Left ventricle myocardium inferior (tissue), 1 donor: ENCODE measurements around the gene PAX5. TPM values are rescaled to one million over a fixed set of nuclear protein-coding genes. Genes with fewer than 3 reads are reported as not detected.

Source experiments
- DNase-seq: peaks from one replicate; pipeline ENCODE4 v3.0.0-alpha.2; 2020
- H3K27ac ChIP-seq: fragments of 200-600 bp; replicated peaks from 2 replicates; pipeline ENCODE4 v1.8.0; 2021
- H3K27me3 ChIP-seq: fragments of 200-600 bp; 2 replicates; pipeline ENCODE4 v1.8.0; 2021; ENCODE audit warnings: low read depth
- H3K36me3 ChIP-seq: fragments of 200-600 bp; 2 replicates; pipeline ENCODE4 v1.8.0; 2021
- H3K4me1 ChIP-seq: fragments of 200-600 bp; 2 replicates; pipeline ENCODE4 v1.8.0; 2021
- H3K4me3 ChIP-seq: fragments of 200-600 bp; 2 replicates; pipeline ENCODE4 v1.8.0; 2021; ENCODE audit warnings: mild to moderate bottlenecking, moderate library complexity
- H3K9me3 ChIP-seq: fragments of 200-600 bp; replicated peaks from 2 replicates; pipeline ENCODE4 v1.8.0; 2021
- intact Hi-C: fragments of 100-400 bp; cut with micrococcal nuclease; formaldehyde crosslinking; loops from one replicate; pipeline ENCODE4 v1.11.0; 2022
- total RNA-seq: library from RNA; stranded (reverse); fragmentation: NEBNext Ultra II Directional; extraction: Animal tissue kit (Norgen Biotek cat#: 25700); gene quantifications from one replicate; pipeline ENCODE4 v1.2.1, GENCODE V29; 2021
- TF ChIP-seq, protein P1 (sequence below): fragments of 200-600 bp; IDR thresholded peaks from 2 replicates; pipeline ENCODE4 v1.8.0; 2021; ENCODE audit warnings: antibody characterized with exemption, mild to moderate bottlenecking, borderline replicate concordance
- donor health status: DM: no; HTN: yes; CAD: no; lungs with severe emphysema.

Gene PAX5
- total RNA-seq, 1 donor from 2014 or later, result not detected

DNA sequence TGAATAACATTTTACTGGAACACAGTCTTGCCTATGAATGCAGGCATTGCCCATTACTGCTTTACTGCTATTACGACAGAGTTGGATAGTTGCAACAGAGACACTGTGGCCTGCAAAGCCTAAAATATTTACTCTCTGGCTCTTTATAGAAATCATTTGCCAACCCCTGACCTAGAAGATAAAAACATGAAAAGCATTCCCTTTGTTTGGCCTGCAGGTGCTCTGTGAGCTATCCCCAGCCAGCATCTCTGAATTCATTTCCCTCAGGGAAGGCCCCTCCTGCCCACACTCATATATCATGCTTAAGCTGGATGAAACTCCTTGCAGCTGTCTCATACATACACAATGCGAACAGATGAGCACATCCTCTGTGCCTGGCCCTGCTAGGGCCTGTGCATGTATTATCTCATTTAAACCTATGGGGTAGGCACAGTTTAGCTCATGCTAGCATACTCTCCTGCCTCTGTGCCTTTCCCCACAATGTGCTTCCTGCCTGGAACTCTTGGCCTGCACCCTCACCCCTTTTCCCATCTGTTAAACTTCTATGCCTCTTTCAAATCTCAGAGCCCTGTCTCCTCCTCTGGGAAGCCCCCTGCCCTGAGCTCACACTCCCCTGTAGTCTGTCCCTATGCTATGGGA lies 193.1 kb downstream of the PAX5 start:
- H3K27me3 ChIP-seq, result peaks cover 56% of the 10 kb centered on the region
- H3K4me3 ChIP-seq, result no peak overlapping the region
- H3K9me3 ChIP-seq, result no peaks in the 10 kb centered on the region
- no peak for DNase-seq
- no peaks in the 10 kb centered on the region for H3K4me1 ChIP-seq
- intact Hi-C loops, result no loop called here
- TF ChIP-seq, protein P1, sequence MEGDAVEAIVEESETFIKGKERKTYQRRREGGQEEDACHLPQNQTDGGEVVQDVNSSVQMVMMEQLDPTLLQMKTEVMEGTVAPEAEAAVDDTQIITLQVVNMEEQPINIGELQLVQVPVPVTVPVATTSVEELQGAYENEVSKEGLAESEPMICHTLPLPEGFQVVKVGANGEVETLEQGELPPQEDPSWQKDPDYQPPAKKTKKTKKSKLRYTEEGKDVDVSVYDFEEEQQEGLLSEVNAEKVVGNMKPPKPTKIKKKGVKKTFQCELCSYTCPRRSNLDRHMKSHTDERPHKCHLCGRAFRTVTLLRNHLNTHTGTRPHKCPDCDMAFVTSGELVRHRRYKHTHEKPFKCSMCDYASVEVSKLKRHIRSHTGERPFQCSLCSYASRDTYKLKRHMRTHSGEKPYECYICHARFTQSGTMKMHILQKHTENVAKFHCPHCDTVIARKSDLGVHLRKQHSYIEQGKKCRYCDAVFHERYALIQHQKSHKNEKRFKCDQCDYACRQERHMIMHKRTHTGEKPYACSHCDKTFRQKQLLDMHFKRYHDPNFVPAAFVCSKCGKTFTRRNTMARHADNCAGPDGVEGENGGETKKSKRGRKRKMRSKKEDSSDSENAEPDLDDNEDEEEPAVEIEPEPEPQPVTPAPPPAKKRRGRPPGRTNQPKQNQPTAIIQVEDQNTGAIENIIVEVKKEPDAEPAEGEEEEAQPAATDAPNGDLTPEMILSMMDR, result no peak
- H3K27ac ChIP-seq, result no peak overlapping the region
- no peaks in the 10 kb centered on the region for H3K36me3 ChIP-seq

GRCh38 chr9:36839131-36839885 lies 194.8 kb downstream of the PAX5 start:
- no peak for DNase-seq
- H3K27ac ChIP-seq, result no peak overlapping the region
- H3K9me3 ChIP-seq, result no peaks in the 10 kb centered on the region
- H3K4me3 ChIP-seq, result no peak overlapping the region
- H3K27me3 ChIP-seq, result peaks cover 51% of the 10 kb centered on the region
- intact Hi-C loops, result no loop called here
- TF ChIP-seq, protein P1, result no peak
- H3K4me1 ChIP-seq, result no peaks in the 10 kb centered on the region
- H3K36me3 ChIP-seq, result no peaks in the 10 kb centered on the region

GRCh38 chr9:36837431-36838405 lies 196.3 kb downstream of the PAX5 start:
- H3K4me1 ChIP-seq, result no peaks in the 10 kb centered on the region
- H3K9me3 ChIP-seq, result no peaks in the 10 kb centered on the region
- intact Hi-C loops, result no loop called here
- TF ChIP-seq, protein P1, result no peak
- H3K27me3 ChIP-seq, result peaks cover 51% of the 10 kb centered on the region
- no peak overlapping the region for H3K4me3 ChIP-seq
- no peaks in the 10 kb centered on the region for H3K36me3 ChIP-seq
- no peak overlapping the region for H3K27ac ChIP-seq
- no peak for DNase-seq

DNA sequence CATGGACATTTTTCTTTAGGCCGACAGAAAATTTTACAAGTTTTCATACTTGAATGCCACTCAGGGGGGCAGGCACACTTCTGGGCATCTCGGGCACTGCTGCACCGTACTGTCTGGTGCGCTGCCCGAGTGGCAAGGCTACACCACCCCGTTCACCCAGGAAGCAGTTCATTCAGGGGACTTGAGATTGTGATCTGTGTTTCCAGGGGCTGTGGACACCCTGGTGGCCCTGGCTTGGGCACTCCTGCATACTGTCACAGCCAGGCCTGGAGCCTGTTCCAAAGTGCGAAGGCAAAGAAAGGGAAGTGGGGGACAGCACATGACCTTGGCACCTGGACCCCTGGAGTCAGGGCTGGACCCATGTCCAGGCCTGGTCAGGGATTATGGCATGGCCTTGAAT lies 197.6 kb downstream of the PAX5 start:
- no peaks in the 10 kb centered on the region for H3K9me3 ChIP-seq
- H3K36me3 ChIP-seq, result no peaks in the 10 kb centered on the region
- H3K4me1 ChIP-seq, result no peaks in the 10 kb centered on the region
- TF ChIP-seq, protein P1, result no peak
- H3K4me3 ChIP-seq, result no peak overlapping the region
- H3K27me3 ChIP-seq, result peaks cover 54% of the 10 kb centered on the region
- DNase-seq, result no peak
- intact Hi-C loops, result no loop called here
- no peak overlapping the region for H3K27ac ChIP-seq

DNA sequence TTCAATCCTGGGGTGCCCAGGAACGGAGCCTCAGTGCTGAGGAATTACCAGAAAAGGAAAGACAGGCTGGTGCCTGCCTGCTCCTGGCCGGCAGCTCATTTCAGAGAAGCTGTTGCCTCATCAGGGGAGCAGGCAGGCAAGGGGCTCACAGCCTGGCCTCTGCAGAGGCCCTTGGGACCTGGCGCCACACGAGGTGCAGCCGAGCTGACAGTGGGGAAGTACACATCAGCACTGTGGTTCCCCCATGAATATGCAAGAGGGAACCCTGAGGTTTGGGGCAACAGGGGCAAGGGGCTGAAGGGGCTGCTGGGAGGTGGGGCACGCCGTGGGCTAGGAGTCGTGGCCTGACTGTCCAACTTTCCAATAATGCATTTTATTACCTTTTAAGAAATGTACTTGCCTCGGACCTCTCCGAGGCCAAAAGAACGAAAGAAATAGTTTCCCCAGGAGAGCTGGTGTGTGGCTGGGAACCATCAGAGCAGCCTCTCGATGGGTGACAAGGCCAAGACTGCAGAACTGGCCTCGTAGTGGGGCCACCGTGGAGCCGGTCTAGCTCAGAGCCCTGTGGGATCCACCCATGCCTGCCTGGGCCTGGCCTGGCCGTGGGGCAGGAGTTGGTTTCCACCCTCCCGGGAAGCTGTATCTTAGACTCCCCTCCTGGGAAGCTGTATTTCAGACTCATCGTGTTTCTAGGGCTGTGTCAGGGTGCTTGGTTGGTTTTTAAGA lies 198.6 kb downstream of the PAX5 start:
- H3K9me3 ChIP-seq, result no peaks in the 10 kb centered on the region
- no peaks in the 10 kb centered on the region for H3K4me1 ChIP-seq
- DNase-seq, result no peak
- peaks cover 59% of the 10 kb centered on the region for H3K27me3 ChIP-seq
- TF ChIP-seq, protein P1, result no peak
- no peak overlapping the region for H3K4me3 ChIP-seq
- H3K36me3 ChIP-seq, result no peaks in the 10 kb centered on the region
- intact Hi-C loops, result no loop called here
- no peak overlapping the region for H3K27ac ChIP-seq
